Measurements from ENCODE around the gene ARL13B.

DNA sequence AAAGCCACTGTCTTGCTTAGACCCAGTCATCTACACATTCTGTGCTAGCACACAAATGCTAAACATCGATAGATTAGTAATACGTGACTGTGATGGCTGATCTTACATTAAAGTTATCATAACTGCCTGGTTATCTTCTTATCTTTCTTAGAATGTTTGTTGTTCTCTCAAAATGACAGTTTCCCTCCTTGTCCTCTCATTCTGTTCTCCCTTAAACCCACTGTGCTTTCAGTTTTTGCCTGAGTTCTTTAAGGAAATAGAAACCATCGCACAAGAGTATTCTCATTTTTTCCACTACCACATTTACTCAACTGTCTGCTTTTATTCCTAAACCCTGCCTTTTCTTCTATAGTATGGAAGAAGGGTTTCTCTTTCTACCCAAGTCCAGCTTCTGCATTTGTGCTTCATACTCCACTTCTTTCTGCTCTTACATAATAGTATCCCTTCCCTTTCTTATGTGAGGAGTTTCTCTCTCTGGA, 31.3 kb downstream of the ARL13B start:
- TF ChIP-seq, protein P1, sequence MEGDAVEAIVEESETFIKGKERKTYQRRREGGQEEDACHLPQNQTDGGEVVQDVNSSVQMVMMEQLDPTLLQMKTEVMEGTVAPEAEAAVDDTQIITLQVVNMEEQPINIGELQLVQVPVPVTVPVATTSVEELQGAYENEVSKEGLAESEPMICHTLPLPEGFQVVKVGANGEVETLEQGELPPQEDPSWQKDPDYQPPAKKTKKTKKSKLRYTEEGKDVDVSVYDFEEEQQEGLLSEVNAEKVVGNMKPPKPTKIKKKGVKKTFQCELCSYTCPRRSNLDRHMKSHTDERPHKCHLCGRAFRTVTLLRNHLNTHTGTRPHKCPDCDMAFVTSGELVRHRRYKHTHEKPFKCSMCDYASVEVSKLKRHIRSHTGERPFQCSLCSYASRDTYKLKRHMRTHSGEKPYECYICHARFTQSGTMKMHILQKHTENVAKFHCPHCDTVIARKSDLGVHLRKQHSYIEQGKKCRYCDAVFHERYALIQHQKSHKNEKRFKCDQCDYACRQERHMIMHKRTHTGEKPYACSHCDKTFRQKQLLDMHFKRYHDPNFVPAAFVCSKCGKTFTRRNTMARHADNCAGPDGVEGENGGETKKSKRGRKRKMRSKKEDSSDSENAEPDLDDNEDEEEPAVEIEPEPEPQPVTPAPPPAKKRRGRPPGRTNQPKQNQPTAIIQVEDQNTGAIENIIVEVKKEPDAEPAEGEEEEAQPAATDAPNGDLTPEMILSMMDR (IDR thresholded peaks at IDR 0.05; ENCODE audit: low read length): no peak
- no peak for TF ChIP-seq EZH2 (IDR thresholded peaks at IDR 0.05; ENCODE audit: borderline replicate concordance, low read length)
